HepG2 (cell line): ENCODE results near the gene RPS28. TPM values are rescaled to one million over a fixed set of nuclear protein-coding genes. Genes with fewer than 3 reads are reported as not detected.
A peak's percentile ranks its signal among the peaks of the same experiment; 100 is the strongest.

Experiments
- DZIP1 ChIP-seq: sonication (generic); formaldehyde crosslinking; IDR thresholded peaks from 2 replicates; pipeline ENCODE4 v1.5.0; 2020; ENCODE audit warnings: mild to moderate bottlenecking, missing genetic modification reagents
- GPBP1L1 ChIP-seq: sonication (generic); formaldehyde crosslinking; IDR thresholded peaks from 2 replicates; pipeline ENCODE4 v1.5.0; 2020; ENCODE audit warnings: mild to moderate bottlenecking, missing genetic modification reagents
- HNRNPL ChIP-seq: fragments of 200-400 bp; formaldehyde crosslinking; IDR thresholded peaks from 2 replicates; pipeline ENCODE4 v1.6.1; 2017; ENCODE audit warnings: mild to moderate bottlenecking, low read depth, low read length
- SP5 ChIP-seq: IDR thresholded peaks from 2 replicates; pipeline ENCODE4 v1.6.1; 2016; ENCODE audit warnings: low read depth, borderline replicate concordance
- TIGD3 ChIP-seq: sonication (generic); formaldehyde crosslinking; IDR thresholded peaks from 2 replicates; pipeline ENCODE4 v1.5.1; 2020; ENCODE audit warnings: mild to moderate bottlenecking, missing genetic modification reagents, borderline replicate concordance
- ZNF207 ChIP-seq: fragments of 450-650 bp; IDR thresholded peaks from 2 replicates; pipeline ENCODE4 v1.6.1; 2016; ENCODE audit warnings: antibody characterized with exemption, borderline replicate concordance
- ZNF761 ChIP-seq: sonication (generic); formaldehyde crosslinking; conservative IDR thresholded peaks from 2 replicates; pipeline ENCODE4 v1.4.0; 2020; ENCODE audit warnings: mild to moderate bottlenecking, missing genetic modification reagents
- ZNF850 ChIP-seq: sonication (generic); formaldehyde crosslinking; conservative IDR thresholded peaks from 2 replicates; pipeline ENCODE4 v1.9.0; 2021; ENCODE audit warnings: mild to moderate bottlenecking, missing genetic modification reagents
- polyA plus RNA-seq, 8 experiments: library from polyadenylated mRNA; depleted of rRNA in 3 of 8; stranded (reverse) in 7 of 8; unstranded in 1 of 8; fragments of >200 nt; fragmentation: Illumina TruSeq in 4 of 8; extraction: Trizol in 4 of 8; gene quantifications; 2 replicates each; pipeline versions ENCODE4 v1.2.1 to v1.2.3, GENCODE V29; 2011 to 2016; ENCODE audit warnings: low read depth in 4 of 8, missing spikeins in 1 of 8, mixed read lengths in 1 of 8; ENCODE audit not compliant: insufficient read depth in 1 of 8
- total RNA-seq, 5 experiments: library from RNA; depleted of rRNA; stranded (reverse); fragments of >200 nt; fragmentation: Illumina TruSeq; extraction: Trizol; gene quantifications; 2 replicates each; pipeline ENCODE4 v1.2.3, GENCODE V29; 2016; ENCODE audit warnings: low read depth in 1 of 5
- TF ChIP-seq, protein P1 (sequence below): sonication (generic); formaldehyde crosslinking; IDR thresholded peaks from 2 replicates; pipeline ENCODE4 v1.8.0; 2022; ENCODE audit warnings: mild to moderate bottlenecking, missing genetic modification reagents, moderate library complexity
- TF ChIP-seq, protein P2 (sequence below): sonication (generic); formaldehyde crosslinking; IDR thresholded peaks from 2 replicates; pipeline ENCODE4 v1.8.1; 2022; ENCODE audit warnings: low read depth, mild to moderate bottlenecking, missing genetic modification reagents
- TF ChIP-seq, protein P3 (sequence below): sonication (generic); formaldehyde crosslinking; IDR thresholded peaks from 2 replicates; pipeline ENCODE4 v1.4.0; 2020; ENCODE audit warnings: mild to moderate bottlenecking, missing genetic modification reagents, borderline replicate concordance

RPS28 gene
- total and polyA plus RNA-seq, 2 of the 13 experiments (the other 11 are each of a cell fraction or from before 2014, with no cell fraction given) = 281 to 545 TPM

- TF ChIP-seq DZIP1 (peak; percentile 65; the same call in 1 of the 2 replicates), SP5 (CRISPR knock-in tag) (peak; percentile 43; the same call in 1 of the 2 replicates), ZNF850 (0 out of 2 replicates have a peak, but pooled peaks have one; percentile 74), ZNF207 (no peak), ZNF761 (CRISPR knock-in tag) (peak; percentile 90; the same call in 1 of the 2 replicates), HNRNPL (no peak), GPBP1L1 (CRISPR knock-in tag) (no peak), TIGD3 (no peak; the same call in none of the 2 replicates)
- TF ChIP-seq, protein P1, sequence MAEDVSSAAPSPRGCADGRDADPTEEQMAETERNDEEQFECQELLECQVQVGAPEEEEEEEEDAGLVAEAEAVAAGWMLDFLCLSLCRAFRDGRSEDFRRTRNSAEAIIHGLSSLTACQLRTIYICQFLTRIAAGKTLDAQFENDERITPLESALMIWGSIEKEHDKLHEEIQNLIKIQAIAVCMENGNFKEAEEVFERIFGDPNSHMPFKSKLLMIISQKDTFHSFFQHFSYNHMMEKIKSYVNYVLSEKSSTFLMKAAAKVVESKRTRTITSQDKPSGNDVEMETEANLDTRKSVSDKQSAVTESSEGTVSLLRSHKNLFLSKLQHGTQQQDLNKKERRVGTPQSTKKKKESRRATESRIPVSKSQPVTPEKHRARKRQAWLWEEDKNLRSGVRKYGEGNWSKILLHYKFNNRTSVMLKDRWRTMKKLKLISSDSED (CRISPR knock-in tag) = peak; percentile 92; the same call in 1 of the 2 replicates
- TF ChIP-seq, protein P2, sequence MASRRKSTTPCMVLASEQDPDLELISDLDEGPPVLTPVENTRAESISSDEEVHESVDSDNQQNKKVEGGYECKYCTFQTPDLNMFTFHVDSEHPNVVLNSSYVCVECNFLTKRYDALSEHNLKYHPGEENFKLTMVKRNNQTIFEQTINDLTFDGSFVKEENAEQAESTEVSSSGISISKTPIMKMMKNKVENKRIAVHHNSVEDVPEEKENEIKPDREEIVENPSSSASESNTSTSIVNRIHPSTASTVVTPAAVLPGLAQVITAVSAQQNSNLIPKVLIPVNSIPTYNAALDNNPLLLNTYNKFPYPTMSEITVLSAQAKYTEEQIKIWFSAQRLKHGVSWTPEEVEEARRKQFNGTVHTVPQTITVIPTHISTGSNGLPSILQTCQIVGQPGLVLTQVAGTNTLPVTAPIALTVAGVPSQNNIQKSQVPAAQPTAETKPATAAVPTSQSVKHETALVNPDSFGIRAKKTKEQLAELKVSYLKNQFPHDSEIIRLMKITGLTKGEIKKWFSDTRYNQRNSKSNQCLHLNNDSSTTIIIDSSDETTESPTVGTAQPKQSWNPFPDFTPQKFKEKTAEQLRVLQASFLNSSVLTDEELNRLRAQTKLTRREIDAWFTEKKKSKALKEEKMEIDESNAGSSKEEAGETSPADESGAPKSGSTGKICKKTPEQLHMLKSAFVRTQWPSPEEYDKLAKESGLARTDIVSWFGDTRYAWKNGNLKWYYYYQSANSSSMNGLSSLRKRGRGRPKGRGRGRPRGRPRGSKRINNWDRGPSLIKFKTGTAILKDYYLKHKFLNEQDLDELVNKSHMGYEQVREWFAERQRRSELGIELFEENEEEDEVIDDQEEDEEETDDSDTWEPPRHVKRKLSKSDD = peak; percentile 91; the same call in 1 of the 2 replicates
- TF ChIP-seq, protein P3, sequence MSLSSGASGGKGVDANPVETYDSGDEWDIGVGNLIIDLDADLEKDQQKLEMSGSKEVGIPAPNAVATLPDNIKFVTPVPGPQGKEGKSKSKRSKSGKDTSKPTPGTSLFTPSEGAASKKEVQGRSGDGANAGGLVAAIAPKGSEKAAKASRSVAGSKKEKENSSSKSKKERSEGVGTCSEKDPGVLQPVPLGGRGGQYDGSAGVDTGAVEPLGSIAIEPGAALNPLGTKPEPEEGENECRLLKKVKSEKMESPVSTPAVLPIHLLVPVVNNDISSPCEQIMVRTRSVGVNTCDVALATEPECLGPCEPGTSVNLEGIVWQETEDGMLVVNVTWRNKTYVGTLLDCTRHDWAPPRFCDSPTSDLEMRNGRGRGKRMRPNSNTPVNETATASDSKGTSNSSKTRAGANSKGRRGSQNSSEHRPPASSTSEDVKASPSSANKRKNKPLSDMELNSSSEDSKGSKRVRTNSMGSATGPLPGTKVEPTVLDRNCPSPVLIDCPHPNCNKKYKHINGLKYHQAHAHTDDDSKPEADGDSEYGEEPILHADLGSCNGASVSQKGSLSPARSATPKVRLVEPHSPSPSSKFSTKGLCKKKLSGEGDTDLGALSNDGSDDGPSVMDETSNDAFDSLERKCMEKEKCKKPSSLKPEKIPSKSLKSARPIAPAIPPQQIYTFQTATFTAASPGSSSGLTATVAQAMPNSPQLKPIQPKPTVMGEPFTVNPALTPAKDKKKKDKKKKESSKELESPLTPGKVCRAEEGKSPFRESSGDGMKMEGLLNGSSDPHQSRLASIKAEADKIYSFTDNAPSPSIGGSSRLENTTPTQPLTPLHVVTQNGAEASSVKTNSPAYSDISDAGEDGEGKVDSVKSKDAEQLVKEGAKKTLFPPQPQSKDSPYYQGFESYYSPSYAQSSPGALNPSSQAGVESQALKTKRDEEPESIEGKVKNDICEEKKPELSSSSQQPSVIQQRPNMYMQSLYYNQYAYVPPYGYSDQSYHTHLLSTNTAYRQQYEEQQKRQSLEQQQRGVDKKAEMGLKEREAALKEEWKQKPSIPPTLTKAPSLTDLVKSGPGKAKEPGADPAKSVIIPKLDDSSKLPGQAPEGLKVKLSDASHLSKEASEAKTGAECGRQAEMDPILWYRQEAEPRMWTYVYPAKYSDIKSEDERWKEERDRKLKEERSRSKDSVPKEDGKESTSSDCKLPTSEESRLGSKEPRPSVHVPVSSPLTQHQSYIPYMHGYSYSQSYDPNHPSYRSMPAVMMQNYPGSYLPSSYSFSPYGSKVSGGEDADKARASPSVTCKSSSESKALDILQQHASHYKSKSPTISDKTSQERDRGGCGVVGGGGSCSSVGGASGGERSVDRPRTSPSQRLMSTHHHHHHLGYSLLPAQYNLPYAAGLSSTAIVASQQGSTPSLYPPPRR (CRISPR knock-in tag) = peak; percentile 57; the same call in 1 of the 2 replicates
Observed at GRCh38 chr19:8307965-8308866, 13.1 kb upstream of the RPS28 start, which contains the start of gene CD320 (continued).
